DMS153 treated with DMSO at 0.1 percent for 48 hours (cell line): ENCODE data around the gene TGFB2.

Source experiments
- DNase-seq: peaks from one replicate; lab custom pipeline; 2025; ENCODE audit not compliant: unreplicated experiment; lab: John Stamatoyannopoulos, UW

Gene TGFB2

GRCh38 chr1:218481116-218481775 is 136.1 kb downstream of the TGFB2 start:
- DNase-seq: no peak

- no peak for DNase-seq
These were observed 137.5 kb downstream of the TGFB2 start for GRCh38 chr1:218482683-218483082.

GRCh38 chr1:218485241-218485928 is 140.2 kb downstream of the TGFB2 start:
- DNase-seq: no peak

DNA sequence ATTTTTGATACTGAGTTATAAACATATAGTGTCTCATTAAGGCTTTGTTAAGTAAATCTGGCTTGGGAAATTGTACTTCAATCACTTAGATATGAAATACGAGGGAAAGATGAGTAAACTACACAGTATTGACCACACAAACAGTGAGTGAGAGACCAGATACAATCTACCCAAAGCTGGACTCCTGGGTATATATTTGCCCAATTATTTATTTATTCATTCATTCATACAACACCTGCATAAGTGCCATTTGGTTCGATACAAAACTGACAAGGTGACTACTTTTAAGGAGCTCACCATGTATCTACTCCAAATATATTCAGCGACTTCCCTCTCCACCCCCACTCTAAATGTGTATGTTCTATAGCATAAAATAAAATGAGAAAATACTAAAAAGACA is 143.4 kb downstream of the TGFB2 start:
- DNase-seq: no peak

DNA sequence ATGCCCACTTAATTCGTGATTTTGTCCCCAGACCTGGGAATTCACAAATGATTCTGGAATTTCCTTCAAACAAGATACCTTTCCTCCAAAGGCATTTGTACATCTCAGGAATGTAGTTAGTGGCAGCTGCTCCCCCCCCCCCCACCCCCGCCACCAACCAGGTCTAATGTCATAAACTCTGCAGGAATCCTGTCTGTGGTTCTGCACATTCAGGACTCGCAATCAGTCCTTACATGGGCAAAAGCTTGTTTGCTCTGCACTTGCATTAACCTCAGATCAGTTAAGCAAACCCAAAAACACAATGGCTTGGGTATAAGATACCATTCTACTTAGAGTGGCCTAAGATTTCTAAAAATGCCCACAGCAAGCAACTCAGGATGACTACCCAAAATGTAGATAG is 143.8 kb downstream of the TGFB2 start:
- no peak for DNase-seq

DNA sequence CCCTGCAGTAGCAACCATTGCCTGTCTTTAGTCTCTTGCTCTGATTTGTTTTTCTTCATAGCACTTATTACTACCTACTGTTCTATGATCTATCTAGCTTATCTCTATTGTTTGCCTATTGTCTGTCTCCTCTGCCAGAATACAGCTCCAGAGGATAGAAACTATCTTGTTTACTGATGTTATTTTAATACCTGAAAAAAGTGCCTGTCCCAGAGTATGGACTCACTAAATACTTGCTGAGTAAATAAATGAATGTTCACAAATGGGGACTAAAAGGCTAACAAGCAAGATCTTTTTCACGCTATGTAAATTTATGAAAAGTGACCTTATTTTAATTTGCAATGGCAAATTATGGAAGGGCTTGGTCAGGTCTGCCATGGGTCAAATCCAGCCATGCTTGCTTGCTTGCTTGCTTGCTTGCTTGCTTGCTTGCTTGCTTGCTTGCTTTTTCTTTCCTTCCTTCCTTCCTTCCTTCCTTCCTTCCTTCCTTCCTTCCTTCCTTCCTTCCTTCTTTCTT is 145.3 kb downstream of the TGFB2 start:
- no peak for DNase-seq

DNA sequence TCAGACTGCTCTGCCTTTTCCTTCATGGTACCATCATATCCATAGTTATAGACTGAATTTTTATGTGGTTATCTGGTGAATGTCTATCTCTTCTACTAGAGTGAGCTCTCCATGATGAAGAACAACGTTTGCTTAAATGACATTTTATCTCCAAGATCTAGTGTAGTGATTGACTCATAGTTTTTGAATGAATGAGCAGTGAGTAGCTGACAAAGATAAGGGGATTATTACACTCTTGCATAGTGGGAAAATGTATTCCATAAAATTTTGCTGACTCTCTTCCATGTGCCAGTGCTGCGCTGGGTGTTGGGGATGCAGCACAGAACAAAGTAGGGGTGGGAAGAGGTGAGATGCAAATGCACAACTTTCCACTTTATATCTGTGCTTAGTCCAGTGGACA is 147.7 kb downstream of the TGFB2 start:
- no peak for DNase-seq

GRCh38 chr1:218493986-218494385 is 148.8 kb downstream of the TGFB2 start:
- DNase-seq: no peak
